ENCODE data around the gene FBF1. TPM values are rescaled to one million over a fixed set of nuclear protein-coding genes. Genes with fewer than 3 reads are reported as not detected.

The FBF1 gene, protein sequence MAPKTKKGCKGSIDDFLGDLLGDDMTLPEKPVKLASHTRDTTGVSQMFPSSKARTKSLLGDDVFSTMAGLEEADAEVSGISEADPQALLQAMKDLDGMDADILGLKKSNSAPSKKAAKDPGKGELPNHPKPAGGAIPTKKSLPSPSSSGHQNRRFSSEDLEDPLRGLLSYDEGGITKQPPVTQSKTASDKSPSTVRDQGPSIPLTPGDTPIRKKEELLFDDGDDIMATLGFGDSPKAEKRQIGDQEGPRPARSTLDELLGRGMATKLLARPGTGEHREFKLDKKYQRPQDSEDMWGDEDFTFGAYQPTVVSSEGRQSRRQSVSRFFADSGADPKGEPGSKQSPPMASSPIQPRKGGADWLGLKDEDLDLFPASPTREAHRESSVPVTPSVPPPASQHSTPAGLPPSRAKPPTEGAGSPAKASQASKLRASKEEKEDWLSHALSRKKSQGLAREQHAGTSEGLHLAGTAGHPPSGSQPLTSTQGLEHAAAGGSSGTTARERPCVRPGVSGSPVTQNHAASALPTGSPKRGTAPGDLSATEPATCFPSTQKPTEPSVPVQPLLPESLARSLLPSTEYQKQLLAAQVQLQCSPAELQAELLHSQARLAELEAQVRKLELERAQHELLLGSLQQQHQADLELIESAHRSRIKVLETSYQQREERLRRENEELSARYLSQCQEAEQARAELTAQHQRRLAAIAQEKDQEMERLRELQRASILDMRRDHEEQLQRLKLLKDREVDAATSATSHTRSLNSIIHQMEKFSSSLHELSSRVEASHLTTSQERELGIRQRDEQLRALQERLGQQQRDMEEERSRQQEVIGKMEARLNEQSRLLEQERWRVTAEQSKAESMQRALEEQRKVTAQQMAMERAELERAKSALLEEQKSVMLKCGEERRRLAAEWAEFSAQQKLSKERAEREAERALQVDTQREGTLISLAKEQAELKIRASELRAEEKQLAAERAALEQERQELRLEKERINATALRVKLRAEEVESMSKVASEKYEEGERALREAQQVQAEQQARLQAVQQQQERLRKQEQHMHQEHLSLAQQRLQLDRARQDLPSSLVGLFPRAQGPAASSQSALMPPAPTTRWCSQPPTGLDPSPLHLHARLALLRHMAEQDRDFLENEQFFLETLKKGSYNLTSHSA
- 10 to 100 TPM; 41.7 to 49.7 (median 43.4) TPM for total RNA-seq

GRCh38 chr17:75940727-75941441 is at the start of gene FBF1:
FBF1 (minus strand) TSS chr17:75941042; CDS start chr17:75938149, 2,893 bp downstream.
- peak; percentile 76 to 95 for TF ChIP-seq POLR2A (IDR thresholded peaks at IDR 0.05)
- TF ChIP-seq CTCF (IDR thresholded peaks at IDR 0.05) = peak in 1 of 6 experiments; percentile 21
- peak; percentile 96 to 97 for DNase-seq
- Histone ChIP-seq H3K4me1 (peaks cover 7 to 13% of the 10 kb centered on the region in 2 donors), H3K27me3 (no peaks in the 10 kb centered on the region), H3K27ac (peak within 1 kb of the TSS; percentile 41 to 75 (median 75)), H3K36me3 (peaks cover under 1 to 2% of the 10 kb centered on the region in 2 donors), H3K4me3 (replicated peaks in 1 of 3) (peak within 1 kb of the TSS; percentile 56 to 80 (median 71)), H3K9me3 (no peaks in the 10 kb centered on the region)
- intact Hi-C loops (cut with DNase I) = loop anchor here (5.0 kb wide), 1 partner anchor 41 kb away; no protein-coding TSS in a partner anchor
- 0% methylated on average over 16 to 18 of the region's 63 CpGs for WGBS, 2 donors

DNA sequence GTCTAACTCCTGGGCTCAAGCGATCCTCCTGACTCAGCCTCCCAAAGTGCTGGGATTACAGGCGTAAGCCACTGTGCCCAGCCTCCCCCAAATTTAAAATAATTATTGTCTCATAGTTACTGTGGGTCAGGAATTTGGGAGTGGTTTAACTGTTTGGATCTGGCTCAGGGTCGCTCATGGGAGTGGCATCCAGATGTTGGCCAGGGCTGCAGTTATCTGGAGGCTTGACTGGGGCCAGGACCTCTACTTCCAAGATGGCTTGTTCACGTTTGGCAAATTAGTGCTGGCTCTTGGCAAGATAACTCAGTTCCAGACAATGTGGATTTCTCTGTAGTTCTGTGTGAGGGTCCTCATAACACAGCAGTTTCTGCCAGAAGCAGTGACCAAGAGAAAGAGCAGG is 46.2 kb upstream of the FBF1 start:
- Histone ChIP-seq H3K4me1 (peaks cover 0 to 5% of the 10 kb centered on the region in 2 donors), H3K27ac (no peak overlapping the region), H3K36me3 (peaks cover 0 to 4% of the 10 kb centered on the region in 2 donors), H3K4me3 (replicated peaks in 1 of 3) (no peak overlapping the region), H3K9me3 (no peaks in the 10 kb centered on the region), H3K27me3 (no peaks in the 10 kb centered on the region)
- TF ChIP-seq POLR2A (IDR thresholded peaks at IDR 0.05) (no peak), CTCF (IDR thresholded peaks at IDR 0.05) (no peak)
- intact Hi-C loops (cut with DNase I) = no loop called here
- WGBS, 2 donors = 93 to 94% methylated on average over 4 of the region's 4 CpGs
- no peak for DNase-seq

DNA sequence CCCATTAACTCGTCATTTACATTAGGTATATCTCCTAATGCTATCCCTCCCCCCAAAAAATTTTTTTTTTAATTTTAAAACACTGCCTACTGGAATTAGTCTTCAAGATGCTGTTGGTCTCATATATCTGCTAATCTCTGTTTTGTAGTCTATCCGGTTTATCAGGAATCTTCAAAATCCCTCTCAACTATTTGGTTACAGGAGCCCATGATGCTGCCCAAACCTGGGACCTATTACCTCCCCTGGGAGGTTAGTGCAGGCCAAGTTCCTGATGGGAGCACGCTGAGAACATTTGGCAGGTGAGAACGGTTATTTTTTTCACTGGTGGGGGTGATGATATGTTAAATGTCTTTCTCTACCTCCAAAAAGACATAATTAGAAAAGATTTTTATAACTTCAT is 45.1 kb upstream of the FBF1 start:
- DNase-seq = no peak
- Histone ChIP-seq H3K36me3 (no peaks in the 10 kb centered on the region), H3K4me1 (peaks cover 0 to 5% of the 10 kb centered on the region in 2 donors), H3K27me3 (no peaks in the 10 kb centered on the region), H3K4me3 (replicated peaks in 1 of 3) (no peak overlapping the region), H3K9me3 (no peaks in the 10 kb centered on the region), H3K27ac (no peak overlapping the region)
- TF ChIP-seq POLR2A (IDR thresholded peaks at IDR 0.05) (no peak), CTCF (IDR thresholded peaks at IDR 0.05) (no peak)
- intact Hi-C loops (cut with DNase I) = no loop called here
- 94 to 98% methylated on average over 4 of the region's 4 CpGs for WGBS, 2 donors

- DNase-seq = no peak
- WGBS, 2 donors = 62 to 79% methylated on average over 6 of the region's 6 CpGs
- H3K4me3 ChIP-seq (replicated peaks in 1 of 3) = no peak overlapping the region
- no peak overlapping the region for H3K27ac ChIP-seq
- no peaks in the 10 kb centered on the region for H3K36me3 ChIP-seq
- intact Hi-C loops (cut with DNase I) = loop anchor here (5.0 kb wide), 1 partner anchor 41 kb away; the partner anchor contains the start of gene FBF1
- no peak for TF ChIP-seq POLR2A (IDR thresholded peaks at IDR 0.05)
- no peak for TF ChIP-seq CTCF (IDR thresholded peaks at IDR 0.05)
- H3K9me3 ChIP-seq = no peaks in the 10 kb centered on the region
- no peaks in the 10 kb centered on the region for H3K27me3 ChIP-seq
- H3K4me1 ChIP-seq = peaks cover 6 to 11% of the 10 kb centered on the region in 2 donors
Observed at GRCh38 chr17:75983501-75984181, 42.8 kb upstream of the FBF1 start.

Measured in thyroid gland (tissue), 4 donors.